Activated CD8-positive, alpha-beta memory T cell treated with anti-CD3 and anti-CD28 coated beads, Interleukin-2, amount 50 U/mL, for 48 hours (primary cell): ENCODE measurements around the gene THAP12.
"Not testable (repeated sequence)": the region's sequence is repeated elsewhere in the genome, so short reads cannot be mapped to it uniquely, and the experiment has no call there.

Source experiments
- DNase-seq: peaks from one replicate; pipeline ENCODE4 v3.0.0-alpha.2; 2020

Gene THAP12

DNA sequence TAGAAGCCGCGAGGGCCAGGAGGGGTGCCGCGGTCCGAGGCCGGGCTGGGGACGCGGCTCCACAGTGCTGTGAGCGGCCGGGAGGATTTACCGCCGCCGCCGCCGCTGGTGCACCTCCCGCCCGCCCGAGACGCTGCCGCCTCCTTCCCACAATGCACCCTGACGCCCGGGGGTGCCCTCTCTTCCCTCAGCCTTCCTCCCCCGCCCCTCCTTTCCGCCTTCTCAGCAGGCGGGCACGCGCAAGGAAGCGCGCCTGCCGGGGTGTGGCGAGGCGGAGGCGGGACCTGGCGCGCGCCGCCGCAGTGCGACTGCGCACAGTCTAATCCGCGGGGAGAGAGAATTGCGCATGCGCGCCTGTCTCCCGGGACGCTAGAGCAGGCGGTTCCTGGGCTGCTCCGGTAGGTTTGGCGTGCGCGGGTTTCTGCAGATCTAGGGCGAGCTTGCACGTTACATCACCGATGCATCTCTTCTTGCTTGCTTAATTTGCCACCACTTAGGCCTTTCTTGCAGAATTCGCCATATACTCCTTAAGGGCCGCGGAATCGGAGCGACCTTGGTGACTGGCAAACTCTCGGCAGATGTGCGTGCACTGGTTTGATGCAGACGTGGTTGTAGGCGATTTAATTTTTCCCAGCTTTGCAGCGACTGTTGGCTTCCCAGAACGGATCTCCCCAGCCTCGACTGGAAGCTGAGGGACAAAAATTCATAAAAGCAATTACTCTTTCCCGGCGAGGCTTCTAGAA lies at the start of gene THAP12, which contains the start of gene GVQW3:
THAP12 (minus strand) TSS at position 156 of the 743 bp plus-strand sequence. CDS start 296 bp downstream, outside the sequence.
GVQW3 (plus strand) TSS at position 347 of the 743 bp plus-strand sequence. CDS start 506 bp downstream, outside the sequence.
- peak; percentile 98 for DNase-seq

- no peak for DNase-seq
Measured at GRCh38 chr11:76426660-76427059, 45.7 kb upstream of the THAP12 start.

GRCh38 chr11:76424891-76425290 lies 44.0 kb upstream of the THAP12 start:
- no peak for DNase-seq

- DNase-seq = no peak
Measured at GRCh38 chr11:76424379-76424778, 43.4 kb upstream of the THAP12 start.

GRCh38 chr11:76419896-76420295 lies 39.0 kb upstream of the THAP12 start:
- no peak for DNase-seq

- DNase-seq = no peak
Measured at GRCh38 chr11:76415073-76415472, 34.1 kb upstream of the THAP12 start.

GRCh38 chr11:76410851-76411357 lies 30.0 kb upstream of the THAP12 start:
- no peak for DNase-seq

GRCh38 chr11:76408171-76408965 lies 27.4 kb upstream of the THAP12 start:
- DNase-seq = no peak

- no peak for DNase-seq
Measured at GRCh38 chr11:76406359-76406758, 25.4 kb upstream of the THAP12 start.

GRCh38 chr11:76401484-76401883 lies 20.6 kb upstream of the THAP12 start:
- not testable (repeated sequence) for DNase-seq

DNA sequence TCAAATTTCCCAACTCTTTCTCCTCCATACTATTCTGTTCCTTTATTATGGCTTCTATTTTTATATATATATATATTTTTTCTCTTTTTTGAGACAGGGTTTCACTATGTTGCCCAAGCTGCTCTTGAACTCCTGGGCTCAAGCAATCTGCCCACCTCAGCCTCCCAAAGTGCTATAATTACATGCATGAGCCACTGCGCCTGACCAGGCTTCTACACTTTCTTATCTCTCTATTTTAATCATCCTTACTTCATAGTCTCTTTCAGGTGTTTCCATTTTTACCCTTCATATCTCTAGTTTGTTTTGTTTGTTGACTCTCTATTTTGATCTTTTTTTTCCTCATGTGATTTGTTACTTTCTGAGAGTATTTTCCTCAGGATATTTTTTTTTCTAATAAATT lies 20.0 kb upstream of the THAP12 start:
- no peak for DNase-seq

DNA sequence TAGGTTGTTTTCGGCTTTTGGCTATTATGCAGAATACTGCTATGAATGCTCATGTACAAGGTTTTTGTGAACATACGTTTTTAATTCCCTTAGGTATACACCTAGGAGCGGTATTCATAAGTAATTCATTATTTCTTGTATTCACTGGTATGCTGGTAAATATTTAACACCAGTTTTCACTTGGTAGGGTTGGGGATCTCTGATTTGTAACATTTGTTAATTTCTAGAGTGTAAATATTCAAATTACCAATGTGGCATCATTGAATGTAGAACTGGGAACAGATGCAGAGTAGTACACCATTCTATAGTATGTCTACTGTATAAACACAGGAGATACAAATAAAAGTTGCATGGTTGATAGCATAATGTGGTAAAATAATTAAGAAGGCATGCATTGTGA lies 16.5 kb upstream of the THAP12 start:
- DNase-seq = no peak

GRCh38 chr11:76395296-76395695 lies 14.4 kb upstream of the THAP12 start:
- no peak for DNase-seq

DNA sequence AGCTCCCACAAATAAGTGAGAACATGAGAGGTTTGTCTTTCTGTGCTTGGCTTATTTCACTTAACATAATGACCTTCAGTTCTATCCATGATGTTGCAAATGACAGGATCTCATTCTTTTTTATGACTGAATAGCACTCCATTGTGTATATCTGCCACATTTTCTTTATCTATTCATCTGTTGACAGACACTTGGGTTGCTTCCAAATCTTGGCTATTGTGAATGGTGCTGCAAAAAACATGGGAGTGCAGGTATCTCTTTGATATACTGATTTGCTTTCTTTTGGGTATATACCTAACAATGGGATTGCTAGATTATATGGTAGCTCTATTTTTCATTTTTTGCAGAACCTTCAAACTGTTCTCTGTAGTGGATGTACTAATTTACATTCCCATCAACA lies 13.5 kb upstream of the THAP12 start:
- DNase-seq = no peak

- no peak for DNase-seq
Measured at GRCh38 chr11:76392870-76393269, 11.9 kb upstream of the THAP12 start.

DNA sequence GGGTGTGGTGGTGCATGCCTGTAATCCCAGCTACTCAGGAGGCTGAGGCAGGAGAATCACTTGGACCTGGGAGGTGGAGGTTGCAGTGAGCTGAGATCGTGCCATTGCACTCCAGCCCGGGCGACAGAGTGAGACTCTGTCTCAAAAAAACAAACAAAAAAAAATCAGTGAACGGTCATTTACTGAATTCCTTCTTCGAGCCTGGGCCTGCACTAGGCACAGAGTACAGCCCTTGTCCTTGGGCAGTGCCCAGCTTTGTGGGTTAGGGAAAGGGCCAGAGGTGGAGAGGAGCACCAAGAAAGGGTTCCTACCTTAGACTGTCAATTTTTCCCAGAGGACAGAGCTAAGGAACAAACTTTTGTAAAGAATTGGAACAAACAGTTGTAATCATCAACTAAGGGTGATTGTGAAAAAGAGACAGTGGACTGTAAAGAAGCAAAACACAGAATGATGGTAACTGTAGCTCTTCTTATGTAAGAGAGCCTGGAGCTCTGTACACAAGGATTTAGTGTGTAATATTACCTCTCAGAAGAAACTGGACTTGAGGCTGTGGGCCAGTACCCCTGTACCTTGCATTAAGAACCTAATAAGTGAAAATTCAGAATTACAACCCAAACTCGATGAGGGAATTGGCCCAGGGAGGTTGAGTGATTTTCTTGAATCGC lies 11.0 kb upstream of the THAP12 start:
- DNase-seq = no peak

- no peak for DNase-seq
Measured at GRCh38 chr11:76391021-76391420, 10.1 kb upstream of the THAP12 start.

DNA sequence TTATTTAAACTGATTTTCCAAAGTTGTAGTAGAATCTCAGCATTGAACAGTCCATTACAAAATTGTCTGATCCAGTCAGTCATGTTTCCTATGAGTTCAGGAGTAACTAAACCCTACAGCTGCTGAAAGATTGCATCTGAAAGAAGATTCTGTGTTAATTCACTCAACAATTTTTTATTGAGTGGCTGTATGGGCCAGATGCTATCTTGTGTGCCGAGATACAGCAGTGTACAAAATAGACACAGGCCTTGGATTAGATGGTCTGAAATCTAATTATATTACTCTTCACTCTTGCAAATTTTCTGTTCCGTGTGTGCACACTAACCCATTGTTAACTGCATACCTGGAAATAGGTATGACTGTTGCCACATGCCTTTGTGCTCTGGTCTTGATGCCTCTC lies 7.5 kb upstream of the THAP12 start:
- DNase-seq = no peak

DNA sequence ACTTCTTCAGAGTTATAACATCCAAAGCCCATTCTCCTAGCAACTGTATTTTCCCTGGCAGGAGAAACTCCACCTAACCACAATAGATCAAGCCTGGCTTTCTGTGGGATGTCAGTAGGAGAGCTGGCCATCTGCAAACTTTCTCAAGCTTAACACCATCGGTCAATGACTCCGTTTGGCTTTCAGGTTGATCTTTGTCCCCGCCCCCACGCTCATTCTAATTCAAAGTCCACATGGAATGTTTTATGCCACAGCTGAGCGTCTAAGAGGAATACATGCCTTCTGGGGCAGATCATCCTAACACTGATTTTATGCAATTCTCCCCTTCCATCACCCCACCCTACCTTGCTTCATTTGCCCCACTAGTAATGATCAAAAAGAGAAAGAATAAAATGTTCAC lies 5.0 kb upstream of the THAP12 start:
- DNase-seq = no peak

DNA sequence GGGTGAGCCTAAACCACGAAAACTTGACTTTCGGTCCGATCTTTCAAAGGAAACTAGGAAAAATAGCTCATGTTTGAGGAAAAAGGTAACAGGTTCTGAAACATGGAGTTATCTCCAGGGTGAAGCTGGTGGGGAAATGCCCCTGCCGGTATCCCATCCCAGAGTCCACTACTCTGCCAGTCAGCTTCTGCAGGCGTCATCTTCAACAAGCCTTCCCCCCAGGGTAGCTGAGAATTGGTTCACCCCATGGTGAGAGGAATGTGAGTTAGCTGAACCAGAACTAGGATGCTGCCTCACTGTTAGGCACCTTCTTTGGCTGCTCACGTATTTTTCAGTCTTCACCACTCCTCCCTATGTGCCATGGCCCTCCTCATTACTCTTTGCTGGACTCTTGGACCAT lies 1.3 kb upstream of the THAP12 start:
- DNase-seq = no peak

DNA sequence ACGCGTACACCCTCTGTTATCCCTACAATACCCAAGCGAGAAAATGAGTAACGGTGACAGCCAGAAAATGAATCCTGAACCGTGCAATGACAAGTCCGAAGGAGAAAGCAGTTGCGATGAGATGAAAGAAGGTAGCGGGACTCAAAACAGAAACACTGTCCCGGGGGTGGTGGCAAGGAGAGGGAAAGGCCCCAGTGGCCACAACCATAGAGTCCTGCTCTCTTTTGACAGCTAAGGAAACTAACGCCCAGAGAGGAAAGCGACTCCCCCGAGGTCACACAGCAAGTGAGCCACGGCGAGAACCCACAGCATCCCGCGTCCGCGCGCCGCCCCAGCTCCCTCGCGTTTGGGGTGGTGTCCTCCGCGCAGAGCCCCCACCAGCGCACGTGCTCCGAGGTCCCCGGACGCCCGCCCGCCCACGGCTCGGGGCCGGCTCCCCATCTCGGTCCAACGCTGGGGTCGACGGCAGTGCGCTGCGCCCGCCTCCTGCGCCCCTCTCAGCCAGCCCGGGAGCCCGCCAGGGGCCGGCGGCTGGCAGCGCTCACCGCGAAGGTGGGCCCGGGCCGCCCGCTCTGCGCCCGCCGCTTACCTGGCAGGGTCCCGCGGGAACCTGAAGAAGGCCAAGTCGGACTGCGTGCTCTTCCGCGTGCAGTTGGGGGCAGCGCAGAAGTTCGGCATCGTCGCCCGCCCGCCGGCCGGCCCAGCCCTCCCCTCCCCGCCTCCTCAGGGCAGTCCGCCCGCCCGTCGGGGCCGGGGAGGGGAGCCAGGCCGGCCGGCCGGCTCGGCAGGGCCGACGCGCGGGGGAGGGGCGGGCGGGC lies 564 bp downstream of the THAP12 start:
- peak; percentile 78 for DNase-seq

DNA sequence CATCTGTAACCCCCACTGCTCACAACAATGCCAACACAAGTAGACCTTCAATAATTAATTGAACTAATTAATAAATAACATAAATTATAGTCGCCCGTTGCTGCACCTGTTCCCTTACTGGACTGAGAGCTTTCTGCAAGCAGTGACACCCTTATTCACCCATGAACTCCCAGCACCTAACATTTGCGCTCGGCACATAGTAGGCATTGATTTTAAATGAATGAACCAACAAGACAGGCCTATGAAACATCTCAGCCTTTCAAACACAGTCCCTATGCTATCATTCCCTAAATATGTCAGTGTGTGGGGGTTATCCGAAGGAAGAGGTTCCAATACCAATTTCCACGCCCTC lies 1.1 kb downstream of the THAP12 start:
- no peak for DNase-seq
